Calu3 (cell line): ENCODE measurements around the gene ZNF445. TPM values are rescaled to one million over a fixed set of nuclear protein-coding genes. Genes with fewer than 3 reads are reported as not detected.
A peak's percentile ranks its signal among the peaks of the same experiment; 100 is the strongest.
"Not testable (repeated sequence)": the region's sequence is repeated elsewhere in the genome, so short reads cannot be mapped to it uniquely, and the experiment has no call there.

ENCODE experiments used
- BruUV-seq: library from RNA; stranded (reverse); fragments of 400-500 nt; replicated peaks from 2 replicates; lab custom pipeline; 2021; lab: Mats Ljungman, UMichigan
- CTCF ChIA-PET: fragments of 300-600 bp; sonication (Branson Sonifier 250); formaldehyde crosslinking; loops from one replicate; lab custom pipeline; 2022; ENCODE audit warnings: antibody characterized with exemption; lab: Charles Lee
- DNase-seq: peaks from one replicate; pipeline ENCODE4 v3.0.0; 2022
- H3K27ac Mint-ChIP-seq: one replicate; pipeline ENCODE4 v1.8.0; 2022; ENCODE audit warnings: mixed read lengths; ENCODE audit not compliant: unreplicated experiment
- H3K27me3 Mint-ChIP-seq: one replicate; pipeline ENCODE4 v1.8.0; 2022; ENCODE audit warnings: mixed read lengths; ENCODE audit not compliant: unreplicated experiment
- H3K36me3 Mint-ChIP-seq: one replicate; pipeline ENCODE4 v1.8.0; 2022; ENCODE audit warnings: mild to moderate bottlenecking, moderate library complexity, mixed read lengths; ENCODE audit not compliant: insufficient read depth, unreplicated experiment
- H3K4me1 Mint-ChIP-seq: one replicate; pipeline ENCODE4 v1.8.0; 2022; ENCODE audit warnings: mild to moderate bottlenecking, low read depth, mixed read lengths; ENCODE audit not compliant: unreplicated experiment
- H3K4me3 Mint-ChIP-seq: one replicate; pipeline ENCODE4 v1.8.0; 2022; ENCODE audit warnings: mild to moderate bottlenecking, low read depth, moderate library complexity, mixed read lengths; ENCODE audit not compliant: unreplicated experiment
- H3K9me3 Mint-ChIP-seq: one replicate; pipeline ENCODE4 v1.8.0; 2022; ENCODE audit warnings: low read depth, mixed read lengths; ENCODE audit not compliant: unreplicated experiment
- CTCF ChIP-seq: fragments of 200-600 bp; IDR thresholded peaks from one replicate; pipeline ENCODE4 v1.8.0; 2022; ENCODE audit warnings: antibody characterized with exemption; ENCODE audit not compliant: unreplicated experiment
- intact Hi-C: fragments of 100-400 bp; cut with micrococcal nuclease; formaldehyde crosslinking; loops from one replicate; pipeline ENCODE4 v1.10.0; 2022; ENCODE audit not compliant: unreplicated experiment
- total RNA-seq: library from RNA; stranded (reverse); gene quantifications from 2 replicates; pipeline ENCODE4 v1.2.3, GENCODE V29; 2022

Gene ZNF445
- total RNA-seq, 1 experiment from 2014 or later = 17.3 TPM

DNA sequence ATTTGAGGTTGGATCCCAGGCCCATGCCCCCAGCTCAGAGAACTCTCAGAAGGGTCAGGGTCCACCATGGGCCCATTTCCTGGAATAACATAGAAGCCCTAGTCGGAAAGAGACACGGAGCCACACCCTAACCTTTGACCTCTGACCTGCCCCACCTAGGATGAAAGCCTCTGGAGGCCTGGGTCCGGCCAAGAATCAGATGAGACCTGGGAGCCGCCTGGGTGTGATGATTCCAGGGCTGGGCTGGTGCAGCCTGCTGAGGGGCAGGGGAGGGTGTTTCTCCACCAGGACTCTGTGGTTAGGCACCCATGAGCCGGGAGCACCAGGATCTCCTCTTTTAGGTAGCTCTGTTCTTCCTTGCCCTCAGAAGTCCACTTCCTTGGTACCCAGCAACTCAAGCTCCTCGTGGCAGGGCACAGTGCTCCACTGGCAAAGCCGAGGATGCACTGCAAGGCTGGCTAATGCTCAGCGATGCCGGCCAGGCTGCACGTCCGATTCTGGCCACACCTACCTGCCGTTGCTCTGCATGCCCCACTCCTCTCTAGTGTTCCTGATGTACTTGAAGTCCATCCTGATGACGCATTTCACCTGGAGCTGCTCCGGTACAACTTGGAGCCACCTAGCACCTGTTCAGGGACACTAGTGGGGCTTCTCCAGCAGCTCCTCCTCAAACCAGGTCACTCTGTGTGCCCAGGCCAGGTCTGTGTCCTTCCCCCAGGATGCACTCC lies 57.4 kb downstream of the ZNF445 start:
- BruUV-seq = no TSS peak
- H3K4me3 Mint-ChIP-seq = no peak overlapping the region
- no peaks in the 10 kb centered on the region for H3K36me3 Mint-ChIP-seq
- CTCF ChIA-PET = no interaction called here
- no peak overlapping the region for H3K27ac Mint-ChIP-seq
- no peaks in the 10 kb centered on the region for H3K27me3 Mint-ChIP-seq
- H3K9me3 Mint-ChIP-seq = peaks cover 4% of the 10 kb centered on the region
- H3K4me1 Mint-ChIP-seq = no peaks in the 10 kb centered on the region
- intact Hi-C loops = no loop called here
- TF ChIP-seq CTCF = no peak
- no peak for DNase-seq

DNA sequence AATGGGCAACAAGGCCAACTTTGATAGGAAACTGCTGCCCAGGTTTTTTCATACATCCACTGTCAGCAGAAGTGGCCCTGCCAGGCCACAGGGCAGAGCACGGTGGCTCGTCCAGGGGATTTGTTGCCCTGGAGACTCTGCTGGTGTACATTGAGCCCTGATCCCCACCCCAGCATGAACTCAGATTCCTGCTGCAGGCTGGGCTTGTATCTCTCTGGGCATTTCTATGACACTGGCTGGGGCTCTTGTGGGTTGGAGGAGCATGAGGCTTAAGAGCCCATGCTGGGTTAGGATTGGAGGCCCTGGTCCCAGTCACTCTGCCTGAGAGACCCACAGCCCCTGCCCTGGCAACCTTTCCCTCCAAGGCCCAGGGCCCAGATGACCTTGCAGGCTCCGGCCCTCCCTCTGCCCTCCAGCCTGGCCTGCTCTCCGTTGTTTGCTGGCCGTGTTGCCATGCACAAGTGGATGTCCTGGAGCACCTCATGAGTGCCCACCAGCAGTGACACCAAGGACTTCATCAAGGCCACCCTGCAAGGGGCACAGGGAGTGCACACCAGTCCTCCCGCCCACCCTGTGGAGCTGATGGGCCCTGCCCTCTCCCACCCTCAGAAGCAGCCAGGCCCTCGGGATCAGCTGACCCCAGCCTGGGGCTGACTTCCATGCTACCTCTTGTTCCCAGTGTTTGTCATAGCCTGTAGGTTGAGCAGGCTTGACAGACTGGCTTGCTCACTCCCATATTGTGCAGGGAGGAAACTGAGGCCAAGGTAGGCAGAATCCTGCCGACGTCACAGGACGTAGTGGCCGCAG lies 58.2 kb downstream of the ZNF445 start:
- no peak for DNase-seq
- no peak overlapping the region for H3K27ac Mint-ChIP-seq
- H3K9me3 Mint-ChIP-seq = peaks cover 4% of the 10 kb centered on the region
- no TSS peak for BruUV-seq
- no peaks in the 10 kb centered on the region for H3K4me1 Mint-ChIP-seq
- intact Hi-C loops = no loop called here
- no peaks in the 10 kb centered on the region for H3K27me3 Mint-ChIP-seq
- no peak for TF ChIP-seq CTCF
- CTCF ChIA-PET = no interaction called here
- H3K36me3 Mint-ChIP-seq = no peaks in the 10 kb centered on the region
- H3K4me3 Mint-ChIP-seq = no peak overlapping the region

DNA sequence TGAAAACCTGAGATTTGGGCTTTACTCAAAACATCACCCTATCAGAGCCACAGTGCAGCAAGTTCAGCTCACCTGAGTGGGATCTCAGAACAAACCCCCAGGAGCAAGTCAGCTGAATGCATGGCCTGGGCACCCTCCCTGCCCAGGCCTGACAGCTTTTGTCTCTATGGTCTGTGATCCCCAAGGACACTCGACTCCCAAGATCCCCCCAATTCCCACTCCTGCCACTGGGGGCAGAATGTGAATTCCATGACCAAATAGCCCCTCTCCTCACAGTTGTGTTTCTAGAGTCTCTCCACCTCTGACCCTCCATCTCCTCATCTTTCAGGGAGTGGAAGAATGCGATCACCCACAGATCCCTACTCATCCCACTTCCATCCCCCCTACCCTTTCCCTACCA lies 58.9 kb downstream of the ZNF445 start:
- TF ChIP-seq CTCF = peak; percentile 14
- Mint-ChIP-seq H3K9me3 (peaks cover 4% of the 10 kb centered on the region), H3K4me3 (no peak overlapping the region), H3K27me3 (no peaks in the 10 kb centered on the region), H3K36me3 (no peaks in the 10 kb centered on the region), H3K27ac (no peak overlapping the region), H3K4me1 (no peaks in the 10 kb centered on the region)
- BruUV-seq = no TSS peak
- intact Hi-C loops = no loop called here
- CTCF ChIA-PET = no interaction called here
- DNase-seq = no peak

GRCh38 chr3:44418118-44418517 lies 59.4 kb downstream of the ZNF445 start:
- CTCF ChIA-PET, DNase-seq, H3K9me3 Mint-ChIP-seq, BruUV-seq, H3K27ac Mint-ChIP-seq, H3K27me3 Mint-ChIP-seq, H3K36me3 Mint-ChIP-seq, H3K4me1 Mint-ChIP-seq, H3K4me3 Mint-ChIP-seq, intact Hi-C loops: not testable (repeated sequence)
